SU-DHL-6 (cell line): Measurements from ENCODE around the gene PAM16.

Experiments
- H2AFZ ChIP-seq: fragments of 200-600 bp; sonication (generic); 2 replicates; pipeline ENCODE4 v1.6.1; 2014; ENCODE audit warnings: low read depth, mild to moderate bottlenecking, moderate library complexity, mixed read lengths, antibody characterized with exemption, low read length; ENCODE audit not compliant: severe bottlenecking
- H3F3A ChIP-seq: fragments of 200-600 bp; shearing (Covaris generic); 2 replicates; pipeline ENCODE4 v1.6.0; 2016; ENCODE audit warnings: antibody characterized with exemption, mild to moderate bottlenecking; ENCODE audit not compliant: insufficient read depth
- H3K27ac ChIP-seq: fragments of 200-600 bp; sonication (generic); 2 replicates; pipeline ENCODE4 v1.5.1; 2016; ENCODE audit warnings: low read depth, mild to moderate bottlenecking, low read length, moderate library complexity, mixed read lengths
- H3K27me3 ChIP-seq: fragments of 200-600 bp; sonication (generic), shearing (Covaris generic); 2 replicates; pipeline ENCODE4 v1.6.0; 2014; ENCODE audit warnings: mild to moderate bottlenecking, low read length
- H3K36me3 ChIP-seq: fragments of 200-600 bp; sonication (generic); 2 replicates; pipeline ENCODE4 v1.6.1; 2014; ENCODE audit warnings: mild to moderate bottlenecking, low read length, mixed read lengths
- H3K4me2 ChIP-seq: fragments of 300-600, 200-600 bp; shearing (Covaris generic), sonication (generic); 2 replicates; pipeline ENCODE4 v1.6.0; 2014; ENCODE audit warnings: low read length, low read depth, mild to moderate bottlenecking; ENCODE audit not compliant: poor library complexity, severe bottlenecking
- H3K4me3 ChIP-seq: fragments of 200-600 bp; sonication (generic); 2 replicates; pipeline ENCODE4 v1.5.1; 2014; ENCODE audit warnings: antibody characterized with exemption, low read length, mild to moderate bottlenecking, mixed read lengths; ENCODE audit not compliant: insufficient read depth, poor library complexity, severe bottlenecking
- H3K79me2 ChIP-seq: fragments of 200-600 bp; sonication (generic); 2 replicates; pipeline ENCODE4 v1.6.1; 2014; ENCODE audit warnings: mild to moderate bottlenecking, low read length, moderate library complexity; ENCODE audit not compliant: insufficient read depth
- H3K9ac ChIP-seq: fragments of 200-600 bp; sonication (generic); 2 replicates; pipeline ENCODE4 v1.7.0; 2014; ENCODE audit warnings: mild to moderate bottlenecking, low read length
- H3K9me2 ChIP-seq: fragments of 200-600 bp; sonication (generic); replicated peaks from 2 replicates; pipeline ENCODE4 v1.6.1; 2014; ENCODE audit warnings: low read length; ENCODE audit not compliant: insufficient read depth
- H3K9me3 ChIP-seq: fragments of 200-600 bp; sonication (generic); 2 replicates; pipeline ENCODE4 v1.6.1; 2014; ENCODE audit warnings: low read length, mixed read lengths; ENCODE audit not compliant: insufficient read depth
- H4K20me1 ChIP-seq: fragments of 200-600 bp; sonication (generic); 2 replicates; pipeline ENCODE4 v1.6.1; 2014; ENCODE audit warnings: low read depth, mild to moderate bottlenecking, antibody characterized with exemption, low read length, moderate library complexity, mixed read lengths
- EZH2phosphoT487 ChIP-seq: fragments of 200-600 bp; sonication (generic), shearing (Covaris generic); conservative IDR thresholded peaks from 2 replicates; pipeline ENCODE4 v1.6.1; 2018; ENCODE audit warnings: mild to moderate bottlenecking, antibody characterized with exemption, low read length, moderate library complexity, mixed read lengths
- TF ChIP-seq, protein P1 (sequence below): fragments of 200-600 bp; sonication (generic); IDR thresholded peaks from one replicate; pipeline ENCODE4 v1.5.1; 2017; ENCODE audit warnings: antibody characterized with exemption, mild to moderate bottlenecking, low read length, moderate library complexity; ENCODE audit not compliant: insufficient read depth, poor library complexity, severe bottlenecking

Gene PAM16

DNA sequence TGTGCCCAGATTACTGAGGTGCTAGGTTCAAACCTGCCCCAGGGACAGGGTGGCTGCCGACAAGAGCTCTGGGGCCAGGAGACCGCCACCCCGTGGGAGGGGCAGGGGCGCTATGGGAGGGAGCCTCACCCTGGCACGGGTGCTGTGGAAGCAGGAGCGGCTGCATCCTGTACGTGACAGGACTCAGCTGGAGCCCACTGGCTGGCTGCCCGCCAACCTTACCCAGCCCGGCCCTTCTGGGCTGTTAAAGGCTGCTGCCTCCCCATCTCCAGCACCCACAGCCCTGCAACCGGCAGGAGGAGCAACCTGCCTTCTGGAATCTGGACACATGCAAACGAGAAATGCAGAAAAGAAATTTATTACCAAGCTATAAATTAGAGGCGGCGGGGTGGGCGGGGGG is 11.2 kb downstream of the PAM16 start:
- Histone ChIP-seq H3K36me3 (no peaks in the 10 kb centered on the region), H3K4me2 (no peak overlapping the region), H3K9ac (no peak overlapping the region), H3K79me2 (peaks cover 22% of the 10 kb centered on the region), H3K9me3 (no peaks in the 10 kb centered on the region), H4K20me1 (no peaks in the 10 kb centered on the region; the same call in 1 of the 2 replicates), H3F3A (0 out of 2 replicates have a peak, but pooled peaks cover 3% of the 10 kb centered on the region), H3K27ac (no peak overlapping the region), H3K27me3 (no peaks in the 10 kb centered on the region), H3K9me2 (no peaks in the 10 kb centered on the region), H3K4me3 (no peak overlapping the region), H2AFZ (no peak overlapping the region)
- TF ChIP-seq EZH2phosphoT487, result no peak
- TF ChIP-seq, protein P1, sequence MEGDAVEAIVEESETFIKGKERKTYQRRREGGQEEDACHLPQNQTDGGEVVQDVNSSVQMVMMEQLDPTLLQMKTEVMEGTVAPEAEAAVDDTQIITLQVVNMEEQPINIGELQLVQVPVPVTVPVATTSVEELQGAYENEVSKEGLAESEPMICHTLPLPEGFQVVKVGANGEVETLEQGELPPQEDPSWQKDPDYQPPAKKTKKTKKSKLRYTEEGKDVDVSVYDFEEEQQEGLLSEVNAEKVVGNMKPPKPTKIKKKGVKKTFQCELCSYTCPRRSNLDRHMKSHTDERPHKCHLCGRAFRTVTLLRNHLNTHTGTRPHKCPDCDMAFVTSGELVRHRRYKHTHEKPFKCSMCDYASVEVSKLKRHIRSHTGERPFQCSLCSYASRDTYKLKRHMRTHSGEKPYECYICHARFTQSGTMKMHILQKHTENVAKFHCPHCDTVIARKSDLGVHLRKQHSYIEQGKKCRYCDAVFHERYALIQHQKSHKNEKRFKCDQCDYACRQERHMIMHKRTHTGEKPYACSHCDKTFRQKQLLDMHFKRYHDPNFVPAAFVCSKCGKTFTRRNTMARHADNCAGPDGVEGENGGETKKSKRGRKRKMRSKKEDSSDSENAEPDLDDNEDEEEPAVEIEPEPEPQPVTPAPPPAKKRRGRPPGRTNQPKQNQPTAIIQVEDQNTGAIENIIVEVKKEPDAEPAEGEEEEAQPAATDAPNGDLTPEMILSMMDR, result no peak

DNA sequence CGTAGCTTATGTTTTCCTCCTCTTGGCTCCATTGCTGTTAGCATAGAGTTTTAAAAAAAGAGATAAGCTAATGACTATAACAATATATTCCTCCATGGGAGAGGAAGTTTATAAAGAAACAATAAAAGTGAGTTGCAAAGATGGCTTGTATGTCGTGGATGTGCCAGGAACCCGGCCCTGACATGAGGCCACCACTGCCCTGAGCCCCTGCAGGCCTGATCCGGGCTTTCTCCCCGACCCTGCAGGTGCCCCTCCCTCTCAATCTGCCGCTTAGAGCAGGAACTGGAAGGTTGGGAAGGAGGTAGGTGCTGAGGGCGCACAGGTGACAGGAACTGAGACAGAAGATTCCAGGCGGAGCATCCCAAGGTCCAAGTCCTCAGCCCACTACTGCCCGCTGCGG is 11.7 kb downstream of the PAM16 start:
- TF ChIP-seq, protein P1, result no peak
- Histone ChIP-seq H3K9me3 (no peaks in the 10 kb centered on the region), H3F3A (no peaks in the 10 kb centered on the region), H2AFZ (no peak overlapping the region), H3K9ac (no peak overlapping the region), H3K9me2 (no peaks in the 10 kb centered on the region), H3K4me3 (no peak overlapping the region), H3K27ac (no peak overlapping the region), H4K20me1 (no peaks in the 10 kb centered on the region; the same call in 1 of the 2 replicates), H3K27me3 (no peaks in the 10 kb centered on the region), H3K36me3 (no peaks in the 10 kb centered on the region), H3K79me2 (peaks cover 18% of the 10 kb centered on the region), H3K4me2 (no peak overlapping the region)

DNA sequence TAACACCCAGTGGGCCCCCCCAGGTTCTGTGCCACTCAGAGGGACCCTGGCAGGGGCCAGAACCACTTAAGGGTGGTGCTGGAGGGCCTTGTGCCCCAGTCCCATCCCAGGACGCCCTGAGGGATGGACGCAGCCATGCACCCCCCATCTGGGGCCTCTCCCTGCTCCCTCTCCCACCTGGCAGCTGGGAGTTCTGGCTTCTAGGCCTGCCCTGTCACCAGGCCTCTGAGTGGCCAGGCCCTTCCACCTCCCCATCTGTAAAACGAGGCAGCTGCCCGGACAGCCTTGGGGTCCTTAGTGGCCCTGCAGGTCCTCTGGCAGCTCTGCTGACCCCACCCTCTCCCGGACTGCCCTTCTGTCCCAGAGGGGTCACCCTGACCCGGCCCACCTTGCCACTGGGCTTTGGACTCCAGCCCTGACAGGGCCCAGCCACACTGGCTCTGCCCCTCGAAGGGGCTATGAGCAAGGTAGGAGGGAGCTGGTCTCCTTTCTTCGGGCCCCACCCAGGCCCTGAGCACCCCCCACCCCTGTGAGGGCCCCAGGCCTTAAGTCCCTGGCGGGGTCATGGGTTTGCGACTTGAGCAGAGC is 12.3 kb downstream of the PAM16 start:
- no peaks in the 10 kb centered on the region for H3K36me3 ChIP-seq
- H3K9ac ChIP-seq, result no peak overlapping the region
- no peaks in the 10 kb centered on the region for H3F3A ChIP-seq
- no peak overlapping the region for H2AFZ ChIP-seq
- no peak overlapping the region for H3K4me2 ChIP-seq
- no peaks in the 10 kb centered on the region for H3K9me2 ChIP-seq
- no peaks in the 10 kb centered on the region for H3K9me3 ChIP-seq
- no peak overlapping the region for H3K27ac ChIP-seq
- no peaks in the 10 kb centered on the region; the same call in 1 of the 2 replicates for H4K20me1 ChIP-seq
- no peaks in the 10 kb centered on the region for H3K27me3 ChIP-seq
- H3K4me3 ChIP-seq, result no peak overlapping the region
- peaks cover 14% of the 10 kb centered on the region for H3K79me2 ChIP-seq
- no peak for TF ChIP-seq EZH2phosphoT487
- TF ChIP-seq, protein P1, result no peak
